IPS DF 4.7 (cell line): ENCODE results near the gene CDH4.

Experiments
- DNase-seq: peaks from one replicate; pipeline ENCODE4 v3.0.0-alpha.2; 2013; ENCODE audit warnings: low spot score; ENCODE audit errors: extremely low read depth

The CDH4 gene

GRCh38 chr20:61532736-61533135, 280.7 kb downstream of the CDH4 start:
- no peak for DNase-seq

GRCh38 chr20:61533231-61533631, 281.2 kb downstream of the CDH4 start:
- DNase-seq, result no peak

GRCh38 chr20:61534346-61534745, 282.3 kb downstream of the CDH4 start:
- DNase-seq, result no peak

- DNase-seq, result no peak
Measured at GRCh38 chr20:61535091-61535490, 283.0 kb downstream of the CDH4 start.

- no peak for DNase-seq
Measured at GRCh38 chr20:61535536-61535935, 283.5 kb downstream of the CDH4 start.

GRCh38 chr20:61535956-61536355, 283.9 kb downstream of the CDH4 start:
- no peak for DNase-seq

- no peak for DNase-seq
Measured at GRCh38 chr20:61536671-61537070, 284.6 kb downstream of the CDH4 start.

GRCh38 chr20:61537239-61538182, 285.4 kb downstream of the CDH4 start:
- no peak for DNase-seq

GRCh38 chr20:61538183-61538942, 286.3 kb downstream of the CDH4 start:
- DNase-seq, result no peak

- no peak for DNase-seq
Measured at GRCh38 chr20:61538943-61539265, 286.8 kb downstream of the CDH4 start.

GRCh38 chr20:61539706-61540360, 287.8 kb downstream of the CDH4 start:
- no peak for DNase-seq

- no peak for DNase-seq
Measured at GRCh38 chr20:61541537-61541936, 289.5 kb downstream of the CDH4 start.

GRCh38 chr20:61543086-61543485, 291.0 kb downstream of the CDH4 start:
- DNase-seq, result no peak

GRCh38 chr20:61543931-61544745, 292.1 kb downstream of the CDH4 start:
- DNase-seq, result no peak

GRCh38 chr20:61544910-61545889, 293.1 kb downstream of the CDH4 start:
- no peak for DNase-seq

GRCh38 chr20:61546641-61547040, 294.6 kb downstream of the CDH4 start:
- no peak for DNase-seq

GRCh38 chr20:61548069-61548468, 296.0 kb downstream of the CDH4 start:
- no peak for DNase-seq

- DNase-seq, result no peak
Measured at GRCh38 chr20:61549865-61550264, 297.8 kb downstream of the CDH4 start.

- DNase-seq, result no peak
Measured at GRCh38 chr20:61551401-61551800, 299.3 kb downstream of the CDH4 start.

- no peak for DNase-seq
Measured at GRCh38 chr20:61554617-61555016, 302.6 kb downstream of the CDH4 start.
